ENCODE results near the gene BOD1.

Gene BOD1

GRCh38 chr5:173616577-173617118, at the start of gene BOD1:
TSS of gene BOD1 (minus strand) at chr5:173616650. CDS start at chr5:173616436, 214 bp downstream.
- DNase-seq: peak; percentile 92

GRCh38 chr5:173665326-173665725, 48.9 kb upstream of the BOD1 start:
- DNase-seq: no peak

GRCh38 chr5:173664154-173664526, 47.7 kb upstream of the BOD1 start:
- no peak for DNase-seq

GRCh38 chr5:173663352-173664153, 47.1 kb upstream of the BOD1 start:
- no peak for DNase-seq

- DNase-seq: no peak
These were observed 46.3 kb upstream of the BOD1 start for GRCh38 chr5:173662581-173663351.

- DNase-seq: no peak
These were observed 44.2 kb upstream of the BOD1 start for GRCh38 chr5:173660481-173661280.

GRCh38 chr5:173659423-173659822, 43.0 kb upstream of the BOD1 start:
- no peak for DNase-seq

- DNase-seq: no peak
These were observed 41.4 kb upstream of the BOD1 start for GRCh38 chr5:173657741-173658356.

GRCh38 chr5:173655196-173655797, 38.8 kb upstream of the BOD1 start:
- no peak for DNase-seq

GRCh38 chr5:173653822-173654523, 37.5 kb upstream of the BOD1 start:
- no peak for DNase-seq

GRCh38 chr5:173648308-173648866, 31.9 kb upstream of the BOD1 start:
- DNase-seq: no peak

- no peak for DNase-seq
These were observed 30.2 kb upstream of the BOD1 start for GRCh38 chr5:173646692-173647091.

GRCh38 chr5:173645890-173646574, 29.6 kb upstream of the BOD1 start:
- DNase-seq: no peak

- DNase-seq: no peak
These were observed 29.0 kb upstream of the BOD1 start for GRCh38 chr5:173645437-173645807.

GRCh38 chr5:173644673-173645436, 28.4 kb upstream of the BOD1 start:
- no peak for DNase-seq

- no peak for DNase-seq
These were observed 27.5 kb upstream of the BOD1 start for GRCh38 chr5:173643964-173644363.

- no peak for DNase-seq
These were observed 26.5 kb upstream of the BOD1 start for GRCh38 chr5:173642895-173643481.

GRCh38 chr5:173642191-173642816, 25.9 kb upstream of the BOD1 start:
- DNase-seq: no peak
